ENCODE measurements around the gene FRMD4A. TPM values are rescaled to one million over a fixed set of nuclear protein-coding genes. Genes with fewer than 3 reads are reported as not detected.

The FRMD4A gene
- polyA plus RNA-seq, 1 donor (not counting 4 experiments of a cell fraction or from before 2014, with no cell fraction given), result 12.9 TPM

GRCh38 chr10:13820964-13821337 lies 509.8 kb downstream of the FRMD4A start:
- dilution Hi-C loops (cut with MboI; ENCODE audit: extremely low pct_ligation_motif_present, low sequenced_read_pairs), result no loop called here
- Histone ChIP-seq H3K27ac (ENCODE audit: control insufficient read depth, insufficient read depth, low read length) (no peak overlapping the region), H2AFZ (ENCODE audit: control insufficient read depth, low read length) (no peak overlapping the region), H3K4me2 (ENCODE audit: control insufficient read depth, extremely low read depth, insufficient read depth, low read depth, low read length) (no peak overlapping the region), H3K9ac (ENCODE audit: control insufficient read depth, extremely low read depth, insufficient read depth, low read length) (no peak overlapping the region), H3K36me3 (ENCODE audit: control insufficient read depth in 2 of 2, extremely low read depth in 1 of 2, insufficient read depth in 2 of 2, low read length in 2 of 2) (no peaks in the 10 kb centered on the region), H4K20me1 (ENCODE audit: control insufficient read depth, extremely low read depth, insufficient read depth, low read length) (no peaks in the 10 kb centered on the region), H3K4me1 (ENCODE audit: control insufficient read depth, extremely low read depth, insufficient read depth, low read length) (peaks cover 4% of the 10 kb centered on the region), H3K27me3 (ENCODE audit: control insufficient read depth, extremely low read depth, insufficient read depth, low read length) (peaks cover 4% of the 10 kb centered on the region), H3K9me3 (ENCODE audit: control insufficient read depth, low read depth, low read length) (peaks cover 3% of the 10 kb centered on the region), H3K4me3 (ENCODE audit: control insufficient read depth in 2 of 3, extremely low read depth in 1 of 3, insufficient read depth in 2 of 3, low read depth in 1 of 3, low read length in 3 of 3) (no peak overlapping the region), H3K9me1 (ENCODE audit: control insufficient read depth, extremely low read depth, insufficient read depth, low read length) (no peaks in the 10 kb centered on the region), H3K79me2 (ENCODE audit: control insufficient read depth, insufficient read depth, low read length) (no peaks in the 10 kb centered on the region)
- TF ChIP-seq EZH2 (IDR thresholded peaks at IDR 0.05; ENCODE audit: low read length), result no peak
- TF ChIP-seq CTCF (optimal IDR thresholded peaks at IDR 0.05 in 1 of 3, IDR thresholded peaks at IDR 0.05 in 1 of 3, conservative IDR thresholded peaks at IDR 0.05 in 1 of 3; ENCODE audit: extremely low read depth in 1 of 3, insufficient read depth in 2 of 3, low read length in 3 of 3), result no peak
- FAIRE-seq (no peak), DNase-seq (ENCODE audit: low read depth, low spot score) (no peak)

GRCh38 chr10:13820119-13820963 lies 510.4 kb downstream of the FRMD4A start:
- H3K79me2 ChIP-seq (ENCODE audit: control insufficient read depth, insufficient read depth, low read length), result no peaks in the 10 kb centered on the region
- no peaks in the 10 kb centered on the region for H3K9me1 ChIP-seq (ENCODE audit: control insufficient read depth, extremely low read depth, insufficient read depth, low read length)
- H3K27me3 ChIP-seq (ENCODE audit: control insufficient read depth, extremely low read depth, insufficient read depth, low read length), result peaks cover 4% of the 10 kb centered on the region
- peaks cover 10% of the 10 kb centered on the region for H3K4me1 ChIP-seq (ENCODE audit: control insufficient read depth, extremely low read depth, insufficient read depth, low read length)
- no peak overlapping the region for H3K9ac ChIP-seq (ENCODE audit: control insufficient read depth, extremely low read depth, insufficient read depth, low read length)
- dilution Hi-C loops (cut with MboI; ENCODE audit: extremely low pct_ligation_motif_present, low sequenced_read_pairs), result no loop called here
- no peak overlapping the region for H3K27ac ChIP-seq (ENCODE audit: control insufficient read depth, insufficient read depth, low read length)
- H3K4me3 ChIP-seq (ENCODE audit: control insufficient read depth in 2 of 3, extremely low read depth in 1 of 3, insufficient read depth in 2 of 3, low read depth in 1 of 3, low read length in 3 of 3), result no peak overlapping the region
- no peaks in the 10 kb centered on the region for H3K36me3 ChIP-seq (ENCODE audit: control insufficient read depth in 2 of 2, extremely low read depth in 1 of 2, insufficient read depth in 2 of 2, low read length in 2 of 2)
- H4K20me1 ChIP-seq (ENCODE audit: control insufficient read depth, extremely low read depth, insufficient read depth, low read length), result no peaks in the 10 kb centered on the region
- no peak for FAIRE-seq
- DNase-seq (ENCODE audit: low read depth, low spot score), result no peak
- no peak for TF ChIP-seq EZH2 (IDR thresholded peaks at IDR 0.05; ENCODE audit: low read length)
- no peak for TF ChIP-seq CTCF (optimal IDR thresholded peaks at IDR 0.05 in 1 of 3, IDR thresholded peaks at IDR 0.05 in 1 of 3, conservative IDR thresholded peaks at IDR 0.05 in 1 of 3; ENCODE audit: extremely low read depth in 1 of 3, insufficient read depth in 2 of 3, low read length in 3 of 3)
- peaks cover 3% of the 10 kb centered on the region for H3K9me3 ChIP-seq (ENCODE audit: control insufficient read depth, low read depth, low read length)
- H2AFZ ChIP-seq (ENCODE audit: control insufficient read depth, low read length), result no peak overlapping the region
- no peak overlapping the region for H3K4me2 ChIP-seq (ENCODE audit: control insufficient read depth, extremely low read depth, insufficient read depth, low read depth, low read length)
